Measurements from ENCODE around the gene OAT. TPM values are rescaled to one million over a fixed set of nuclear protein-coding genes. Genes with fewer than 3 reads are reported as not detected.

OAT gene
- total RNA-seq, 1 experiment from 2014 or later: 67.9 TPM

DNA sequence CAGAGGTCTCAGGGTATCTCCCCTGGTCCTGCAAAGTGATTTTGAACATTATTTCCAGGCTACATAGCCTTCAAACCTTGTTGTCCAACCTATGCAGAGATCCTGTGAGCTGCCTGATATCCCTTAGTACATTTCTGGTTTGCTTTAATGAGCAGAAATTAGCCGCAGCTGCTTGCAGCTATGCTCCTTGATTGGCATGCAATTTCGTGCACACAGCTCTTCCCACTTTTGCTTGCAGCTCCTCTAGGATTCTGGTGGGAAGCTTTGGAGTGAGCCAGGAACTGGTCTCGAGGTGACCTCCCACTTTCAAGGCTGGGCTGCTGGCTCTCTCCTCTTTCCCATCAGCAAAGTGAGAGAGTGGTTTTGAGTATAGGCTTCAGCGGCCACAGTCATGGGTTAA, 45.8 kb downstream of the OAT start:
- no peak overlapping the region for H3K27ac ChIP-seq (ENCODE audit: insufficient read length, low read depth, low read length)
- no peak overlapping the region for H4K91ac ChIP-seq (ENCODE audit: insufficient read length, low read depth, low read length)
- no peaks in the 10 kb centered on the region for H3K9me3 ChIP-seq (ENCODE audit: control insufficient read depth, low read depth, low read length)
- H3K79me1 ChIP-seq (ENCODE audit: insufficient read depth, low read depth, low read length, poor library complexity, severe bottlenecking): no peaks in the 10 kb centered on the region
- H3K4me1 Mint-ChIP-seq: peaks cover 14 to 19% of the 10 kb centered on the region in 2 experiments
- H3K56ac ChIP-seq (ENCODE audit: insufficient read length, low read depth, low read length): no peak overlapping the region
- no peaks in the 10 kb centered on the region for H3K27me3 ChIP-seq (ENCODE audit: insufficient read depth, low read length)
- no peak overlapping the region for H3K9ac ChIP-seq (ENCODE audit: extremely low read depth, insufficient read length, low read length)
- H3K23ac ChIP-seq (ENCODE audit: insufficient read length, low read depth, low read length): no peak overlapping the region
- no peaks in the 10 kb centered on the region; the same call in 1 of the 2 replicates for H3K4me1 ChIP-seq (ENCODE audit: insufficient read depth, low read length)
- no peak overlapping the region for H2AK5ac ChIP-seq (ENCODE audit: insufficient read length, low read length)
- no peaks in the 10 kb centered on the region for H3K79me2 ChIP-seq (ENCODE audit: insufficient read depth, low read length)
- no peak overlapping the region for H3T11ph ChIP-seq (ENCODE audit: low read length)
- no peak overlapping the region for H2AFZ ChIP-seq (ENCODE audit: low read length)
- no peak overlapping the region for H4K8ac ChIP-seq (replicated peaks; ENCODE audit: insufficient read length, low read depth, low read length)
- no peaks in the 10 kb centered on the region for H3K23me2 ChIP-seq (ENCODE audit: insufficient read length, low read depth, low read length, poor library complexity, severe bottlenecking)
- WGBS (ENCODE audit: extremely low coverage, insufficient read length, low lambda C conversion rate): no CpG with 5 or more reads among the region's 4 CpGs
- no peaks in the 10 kb centered on the region for H4K20me1 ChIP-seq (ENCODE audit: control insufficient read depth, insufficient read depth, insufficient read length)
- no peak overlapping the region for H3K4me3 Mint-ChIP-seq
- H3K27me3 Mint-ChIP-seq (ENCODE audit: low read depth): peaks cover 31% of the 10 kb centered on the region
- no peak overlapping the region for H3K18ac ChIP-seq (ENCODE audit: insufficient read length, low read depth, low read length)
- H3K4me2 ChIP-seq (ENCODE audit: insufficient read depth, insufficient read length, low read length): no peak overlapping the region
- DNase-seq: no peak
- H3K36me3 Mint-ChIP-seq (ENCODE audit: insufficient read depth in 1 of 3, low read depth in 3 of 3): no peaks in the 10 kb centered on the region; a peak in 1 of 7 replicates
- no peaks in the 10 kb centered on the region; a peak in 2 of 5 replicates for H3K9me3 Mint-ChIP-seq
- H3K27ac Mint-ChIP-seq: no peak overlapping the region; a peak in 1 of 7 replicates
- no peak overlapping the region for H2BK5ac ChIP-seq (ENCODE audit: insufficient read length, low read length)
- no peak overlapping the region for H2BK12ac ChIP-seq (ENCODE audit: insufficient read length, low read depth, low read length)
- H2BK15ac ChIP-seq (ENCODE audit: low read depth, low read length): no peak overlapping the region
- TF ChIP-seq, protein P1, sequence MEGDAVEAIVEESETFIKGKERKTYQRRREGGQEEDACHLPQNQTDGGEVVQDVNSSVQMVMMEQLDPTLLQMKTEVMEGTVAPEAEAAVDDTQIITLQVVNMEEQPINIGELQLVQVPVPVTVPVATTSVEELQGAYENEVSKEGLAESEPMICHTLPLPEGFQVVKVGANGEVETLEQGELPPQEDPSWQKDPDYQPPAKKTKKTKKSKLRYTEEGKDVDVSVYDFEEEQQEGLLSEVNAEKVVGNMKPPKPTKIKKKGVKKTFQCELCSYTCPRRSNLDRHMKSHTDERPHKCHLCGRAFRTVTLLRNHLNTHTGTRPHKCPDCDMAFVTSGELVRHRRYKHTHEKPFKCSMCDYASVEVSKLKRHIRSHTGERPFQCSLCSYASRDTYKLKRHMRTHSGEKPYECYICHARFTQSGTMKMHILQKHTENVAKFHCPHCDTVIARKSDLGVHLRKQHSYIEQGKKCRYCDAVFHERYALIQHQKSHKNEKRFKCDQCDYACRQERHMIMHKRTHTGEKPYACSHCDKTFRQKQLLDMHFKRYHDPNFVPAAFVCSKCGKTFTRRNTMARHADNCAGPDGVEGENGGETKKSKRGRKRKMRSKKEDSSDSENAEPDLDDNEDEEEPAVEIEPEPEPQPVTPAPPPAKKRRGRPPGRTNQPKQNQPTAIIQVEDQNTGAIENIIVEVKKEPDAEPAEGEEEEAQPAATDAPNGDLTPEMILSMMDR (conservative IDR thresholded peaks at IDR 0.05): no peak
- H2BK120ac ChIP-seq (ENCODE audit: low read depth, low read length, poor library complexity, severe bottlenecking): no peak overlapping the region
- no peak overlapping the region for H3K4ac ChIP-seq (ENCODE audit: low read depth, low read length)
- H4K5ac ChIP-seq (ENCODE audit: insufficient read length, low read depth, low read length): no peak overlapping the region
- no peak overlapping the region for H3K14ac ChIP-seq (ENCODE audit: insufficient read depth, low read length)
- H2BK20ac ChIP-seq (ENCODE audit: low read depth, low read length, poor library complexity, severe bottlenecking): no peak overlapping the region
